GM12891 (cell line): ENCODE data around the gene CDH9.

Experiments
- PAX5 ChIP-seq: IDR thresholded peaks from 2 replicates; pipeline ENCODE4 v1.6.1; 2011; ENCODE audit warnings: low read length, moderate library complexity, mild to moderate bottlenecking; ENCODE audit not compliant: insufficient read depth, severe bottlenecking
- POLR2A ChIP-seq: IDR thresholded peaks from 2 replicates; pipeline ENCODE4 v1.6.1; 2011; ENCODE audit warnings: low read depth, low read length, control low read depth
- POLR2AphosphoS5 ChIP-seq: IDR thresholded peaks from 2 replicates; pipeline ENCODE4 v1.6.1; 2011; ENCODE audit warnings: low read depth, low read length, control low read depth
- SPI1 ChIP-seq: IDR thresholded peaks from 2 replicates; pipeline ENCODE4 v1.6.1; 2011; ENCODE audit warnings: low read depth, low read length, control low read depth
- TAF1 ChIP-seq: IDR thresholded peaks from 2 replicates; pipeline ENCODE4 v1.6.1; 2011; ENCODE audit warnings: low read depth, low read length, control low read depth

- no peak for TF ChIP-seq POLR2A
- no peak for TF ChIP-seq POLR2AphosphoS5
- no peak for TF ChIP-seq TAF1
- no peak for TF ChIP-seq SPI1
- no peak for TF ChIP-seq PAX5
These were observed 194.7 kb downstream of the CDH9 start for GRCh38 chr5:26843677-26844076.
